Mononuclear cell (primary cell): Measurements from ENCODE around the gene FOXR2. TPM values are rescaled to one million over a fixed set of nuclear protein-coding genes. Genes with fewer than 3 reads are reported as not detected.

Source experiments
- H3K27me3 ChIP-seq: 2 replicates; pipeline ENCODE4 v1.6.0; 2011; ENCODE audit warnings: low read length, control low read depth; ENCODE audit not compliant: insufficient read depth
- H3K4me1 ChIP-seq: 2 replicates; pipeline ENCODE4 v1.5.1; 2011; ENCODE audit warnings: mild to moderate bottlenecking, low read length, control low read depth; ENCODE audit not compliant: insufficient read depth
- H3K4me3 ChIP-seq: 2 replicates; pipeline ENCODE4 v1.5.1; 2011; ENCODE audit warnings: mild to moderate bottlenecking, low read length, moderate library complexity
- H3K9me3 ChIP-seq: 2 replicates; pipeline ENCODE4 v1.5.1; 2011; ENCODE audit warnings: low read depth, mild to moderate bottlenecking, control low read depth, low read length
- total RNA-seq: library from RNA; depleted of rRNA; stranded (reverse); fragments of >200 nt; gene quantifications from one replicate; pipeline ENCODE4 v1.2.3, GENCODE V29; 2012

The FOXR2 gene
- not detected for total RNA-seq

- no peak within 1 kb of the TSS for H3K4me3 ChIP-seq
- H3K4me1 ChIP-seq: no peaks in the 10 kb centered on the region
- no peaks in the 10 kb centered on the region for H3K9me3 ChIP-seq
- H3K27me3 ChIP-seq: no peaks in the 10 kb centered on the region
These were observed at the start of gene FOXR2 for GRCh38 chrX:55623100-55623499. Gene FOXR2 (plus strand): TSS chrX:55623400. CDS start chrX:55623712, 312 bp downstream.

- Histone ChIP-seq H3K9me3 (no peaks in the 10 kb centered on the region), H3K4me3 (no peak overlapping the region), H3K27me3 (no peaks in the 10 kb centered on the region), H3K4me1 (no peaks in the 10 kb centered on the region)
These were observed 44.1 kb upstream of the FOXR2 start for GRCh38 chrX:55579115-55579514.

- no peaks in the 10 kb centered on the region for H3K9me3 ChIP-seq
- H3K4me1 ChIP-seq: no peaks in the 10 kb centered on the region
- H3K27me3 ChIP-seq: no peaks in the 10 kb centered on the region
- H3K4me3 ChIP-seq: no peak overlapping the region
These were observed 40.8 kb upstream of the FOXR2 start for GRCh38 chrX:55582447-55582846.

GRCh38 chrX:55593296-55593695 is 29.9 kb upstream of the FOXR2 start:
- no peak overlapping the region for H3K4me3 ChIP-seq
- H3K4me1 ChIP-seq: no peaks in the 10 kb centered on the region
- H3K27me3 ChIP-seq: no peaks in the 10 kb centered on the region
- no peaks in the 10 kb centered on the region for H3K9me3 ChIP-seq

- H3K4me1 ChIP-seq: no peaks in the 10 kb centered on the region
These were observed 29.4 kb upstream of the FOXR2 start for GRCh38 chrX:55593756-55594257.

GRCh38 chrX:55598333-55598732 is 24.9 kb upstream of the FOXR2 start:
- H3K4me3 ChIP-seq: no peak overlapping the region
- no peaks in the 10 kb centered on the region for H3K9me3 ChIP-seq
- no peaks in the 10 kb centered on the region for H3K4me1 ChIP-seq
- no peaks in the 10 kb centered on the region for H3K27me3 ChIP-seq

More at GRCh38 chrX:55593756-55594257, 29.4 kb upstream of the FOXR2 start:
- Histone ChIP-seq H3K4me3 (no peak overlapping the region), H3K27me3 (no peaks in the 10 kb centered on the region), H3K9me3 (no peaks in the 10 kb centered on the region)

- no peak overlapping the region for H3K4me3 ChIP-seq
These were observed 3.7 kb upstream of the FOXR2 start for GRCh38 chrX:55619547-55619946.

GRCh38 chrX:55624403-55624802 is 1.2 kb downstream of the FOXR2 start:
- H3K27me3 ChIP-seq: no peaks in the 10 kb centered on the region
- H3K4me1 ChIP-seq: no peaks in the 10 kb centered on the region
- H3K9me3 ChIP-seq: no peaks in the 10 kb centered on the region
- no peak overlapping the region for H3K4me3 ChIP-seq

More at GRCh38 chrX:55619547-55619946, 3.7 kb upstream of the FOXR2 start:
- Histone ChIP-seq H3K4me1 (no peaks in the 10 kb centered on the region), H3K9me3 (no peaks in the 10 kb centered on the region), H3K27me3 (no peaks in the 10 kb centered on the region)

GRCh38 chrX:55636109-55636508 is 12.9 kb downstream of the FOXR2 start:
- Histone ChIP-seq H3K27me3 (no peaks in the 10 kb centered on the region), H3K4me3 (no peak overlapping the region), H3K4me1 (no peaks in the 10 kb centered on the region), H3K9me3 (no peaks in the 10 kb centered on the region)

- Histone ChIP-seq H3K4me3 (no peak overlapping the region), H3K4me1 (no peaks in the 10 kb centered on the region), H3K9me3 (no peaks in the 10 kb centered on the region), H3K27me3 (no peaks in the 10 kb centered on the region)
These were observed 15.7 kb downstream of the FOXR2 start for GRCh38 chrX:55638933-55639332.

GRCh38 chrX:55640854-55641253 is 17.7 kb downstream of the FOXR2 start:
- Histone ChIP-seq H3K4me3 (no peak overlapping the region), H3K4me1 (no peaks in the 10 kb centered on the region), H3K27me3 (no peaks in the 10 kb centered on the region), H3K9me3 (no peaks in the 10 kb centered on the region)

GRCh38 chrX:55648434-55648833 is 25.2 kb downstream of the FOXR2 start:
- no peak overlapping the region for H3K4me3 ChIP-seq
- H3K27me3 ChIP-seq: no peaks in the 10 kb centered on the region
- peaks cover 3% of the 10 kb centered on the region for H3K4me1 ChIP-seq
- no peaks in the 10 kb centered on the region for H3K9me3 ChIP-seq

- H3K9me3 ChIP-seq: no peaks in the 10 kb centered on the region
- H3K4me1 ChIP-seq: no peaks in the 10 kb centered on the region
- H3K27me3 ChIP-seq: no peaks in the 10 kb centered on the region
- no peak overlapping the region for H3K4me3 ChIP-seq
These were observed 36.7 kb downstream of the FOXR2 start for GRCh38 chrX:55659931-55660330.

GRCh38 chrX:55663584-55663983 is 40.4 kb downstream of the FOXR2 start:
- Histone ChIP-seq H3K9me3 (no peaks in the 10 kb centered on the region), H3K27me3 (no peaks in the 10 kb centered on the region), H3K4me3 (no peak overlapping the region), H3K4me1 (no peaks in the 10 kb centered on the region)

GRCh38 chrX:55668084-55668483 is 44.9 kb downstream of the FOXR2 start:
- Histone ChIP-seq H3K27me3 (no peaks in the 10 kb centered on the region), H3K4me3 (no peak overlapping the region), H3K9me3 (no peaks in the 10 kb centered on the region), H3K4me1 (no peaks in the 10 kb centered on the region)
